ACHN (cell line): ENCODE results near the gene ATG5.

ENCODE experiments used
- DNase-seq: peaks from one replicate; pipeline ENCODE4 v3.0.0-alpha.2; 2015
- in situ Hi-C: cut with HindIII; loops from 2 replicates; pipeline ENCODE4 v1.10.0; 2017; ENCODE audit warnings: low sequenced_read_pairs, low pct_ligation_motif_present, low pct_unique_long_range_greater_than_20kb

ATG5 gene

DNA sequence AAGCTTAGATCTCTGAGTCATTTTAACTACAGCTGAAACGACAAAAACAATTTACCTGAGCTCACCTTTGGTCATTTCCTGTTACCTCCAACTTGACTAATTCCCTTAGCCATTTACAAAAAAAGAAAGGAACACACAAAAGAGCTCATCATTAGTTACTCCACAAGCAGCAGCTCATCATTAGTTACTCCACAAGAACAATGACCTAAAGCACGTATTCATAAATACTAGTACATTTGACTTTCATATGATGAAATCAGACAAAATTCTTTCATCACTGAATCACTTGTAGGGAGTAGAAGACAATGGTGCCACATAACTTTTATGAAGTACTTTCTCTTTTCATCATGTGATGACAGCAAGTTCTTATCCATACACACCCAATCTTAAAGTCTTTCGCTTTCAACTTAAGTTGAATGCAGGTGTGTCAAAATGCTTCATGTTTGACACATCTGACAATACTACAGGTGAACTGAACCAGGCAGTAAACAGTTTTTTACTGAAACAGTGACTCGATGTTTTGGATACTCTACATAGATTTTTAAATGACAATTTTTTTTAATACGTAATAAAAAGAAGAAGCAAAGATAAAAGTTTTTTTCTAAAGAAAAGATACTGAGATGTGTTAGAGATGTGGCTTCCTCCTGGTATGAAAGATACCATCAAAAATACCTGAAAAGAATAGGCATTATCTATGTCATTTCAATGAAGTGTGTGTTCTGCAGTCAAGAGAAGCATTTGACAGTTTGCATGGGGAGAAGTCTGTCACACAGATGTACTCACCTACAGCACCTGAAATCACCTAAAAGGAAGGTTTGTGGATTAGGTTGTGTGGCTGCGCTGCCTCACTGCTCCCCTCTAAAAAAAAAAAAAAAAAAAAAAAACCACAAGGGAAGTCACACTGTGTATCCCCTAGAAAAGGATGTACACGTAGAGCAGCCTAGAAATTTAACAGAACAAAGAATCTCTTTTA, 130.3 kb downstream of the ATG5 start:
- in situ Hi-C loops: no loop called here
- DNase-seq: no peak

DNA sequence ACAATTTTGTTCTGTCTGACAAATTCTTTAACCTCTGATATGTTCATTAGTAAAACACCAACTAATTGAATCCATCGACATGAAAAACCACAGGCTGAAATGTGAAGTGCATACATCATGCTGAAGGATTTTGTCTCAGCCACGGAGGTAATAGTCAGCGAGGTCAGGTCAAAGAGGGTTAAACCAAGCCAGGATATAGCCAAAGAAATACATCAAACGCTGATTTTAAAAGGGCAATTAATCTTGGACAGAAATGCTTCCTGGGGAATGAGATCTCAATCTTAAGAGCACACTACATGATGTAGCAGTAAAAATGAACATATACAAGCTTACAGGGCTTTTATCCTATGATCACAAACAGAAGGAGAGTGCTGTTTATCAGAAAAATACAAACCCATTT, 132.7 kb downstream of the ATG5 start:
- DNase-seq: peak; percentile 8
- in situ Hi-C loops: no loop called here

DNA sequence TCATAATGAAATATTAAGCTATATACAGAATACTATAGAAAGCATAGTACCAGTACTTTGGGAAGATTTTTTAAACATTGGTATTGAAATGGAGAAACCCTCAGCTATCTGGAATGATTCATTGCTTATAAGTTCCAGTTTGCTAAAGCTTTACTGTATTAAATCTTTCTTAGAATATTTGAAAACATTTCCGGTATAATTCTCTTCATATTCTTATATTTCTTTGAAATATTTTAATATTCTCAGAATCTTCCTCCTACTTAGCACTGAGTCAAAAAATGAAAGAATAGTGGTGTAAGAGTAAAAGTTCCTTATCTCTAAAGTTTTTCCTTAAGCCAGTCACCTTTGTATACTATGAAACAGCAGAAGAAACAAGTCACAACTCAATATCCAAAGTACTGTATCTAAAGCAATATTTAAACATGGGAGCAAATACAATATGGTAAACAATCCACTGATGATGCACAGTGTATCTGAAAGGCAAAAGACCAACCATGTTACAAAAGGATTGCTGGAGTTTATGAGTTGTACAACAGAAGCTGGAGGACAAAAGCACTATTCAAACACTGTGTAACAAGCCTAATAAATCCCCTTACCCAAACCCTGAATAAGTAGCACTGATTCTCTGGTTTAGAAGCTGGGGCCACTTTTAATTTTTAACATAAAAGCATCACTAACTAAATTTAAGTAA, 137.3 kb downstream of the ATG5 start:
- no peak for DNase-seq
- in situ Hi-C loops: no loop called here

DNA sequence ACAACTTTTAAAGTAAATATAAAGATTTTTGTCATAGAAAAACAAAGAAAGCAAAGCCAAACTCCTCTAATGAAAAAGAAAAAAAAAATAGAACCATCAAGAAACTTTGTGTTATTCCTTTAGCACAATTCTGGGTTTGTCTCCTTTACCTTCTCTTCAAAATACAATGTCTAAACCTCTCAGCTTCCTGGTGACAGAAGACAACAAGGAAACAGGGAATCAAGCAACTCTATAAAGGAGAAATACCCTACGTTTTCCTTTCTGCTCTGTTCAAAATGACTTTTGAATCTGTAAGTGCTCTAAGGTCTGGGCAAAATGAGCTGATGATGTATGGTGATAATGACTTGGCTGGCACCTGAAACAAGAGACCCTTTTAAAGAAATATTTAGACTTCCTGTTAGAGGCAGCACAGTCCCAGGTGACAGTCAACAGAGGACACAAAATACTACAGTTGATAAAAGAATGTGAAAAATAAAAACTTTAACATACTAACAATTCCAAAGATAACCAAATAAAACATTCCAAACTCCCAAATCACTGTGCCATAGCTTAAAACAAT, 138.1 kb downstream of the ATG5 start:
- DNase-seq: no peak
- in situ Hi-C loops: no loop called here

DNA sequence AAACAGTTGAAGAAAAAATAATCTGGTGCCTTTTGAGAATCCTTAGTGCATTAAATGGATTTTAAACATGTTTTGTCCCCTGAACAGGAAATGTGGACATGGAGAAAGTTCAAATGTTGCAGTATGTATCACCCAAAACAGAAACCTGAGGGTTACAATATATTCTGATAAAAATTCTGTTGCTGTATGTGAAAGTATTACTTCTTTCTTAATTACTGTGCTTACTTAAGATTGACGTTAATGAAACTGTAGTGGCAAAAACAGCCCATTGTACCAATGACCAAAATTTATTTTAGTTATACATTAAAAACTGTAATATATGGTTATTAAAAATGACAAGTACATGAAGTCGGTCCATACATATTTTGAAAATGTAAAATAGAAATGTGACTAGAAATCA, 138.8 kb downstream of the ATG5 start:
- in situ Hi-C loops: no loop called here
- no peak for DNase-seq

DNA sequence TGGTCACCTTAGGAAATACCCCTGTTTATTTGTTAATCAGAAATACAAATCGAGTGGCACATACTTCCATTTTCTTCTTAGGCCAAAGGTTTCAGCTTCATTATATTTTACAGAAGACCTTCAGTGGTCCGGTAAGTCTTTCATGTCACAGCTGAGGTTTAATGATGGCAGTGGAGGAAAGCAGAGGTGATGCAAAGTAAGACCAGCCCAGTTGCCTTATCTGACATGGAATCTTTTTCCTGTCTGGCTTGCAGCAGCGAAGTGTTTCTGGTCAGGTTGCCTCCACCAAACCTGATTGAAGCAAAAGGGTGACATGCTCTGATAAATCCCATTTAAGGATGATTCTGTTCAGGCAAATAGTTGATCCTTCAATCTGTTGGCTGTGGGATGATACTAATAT, 139.4 kb downstream of the ATG5 start:
- DNase-seq: no peak
- in situ Hi-C loops: no loop called here

DNA sequence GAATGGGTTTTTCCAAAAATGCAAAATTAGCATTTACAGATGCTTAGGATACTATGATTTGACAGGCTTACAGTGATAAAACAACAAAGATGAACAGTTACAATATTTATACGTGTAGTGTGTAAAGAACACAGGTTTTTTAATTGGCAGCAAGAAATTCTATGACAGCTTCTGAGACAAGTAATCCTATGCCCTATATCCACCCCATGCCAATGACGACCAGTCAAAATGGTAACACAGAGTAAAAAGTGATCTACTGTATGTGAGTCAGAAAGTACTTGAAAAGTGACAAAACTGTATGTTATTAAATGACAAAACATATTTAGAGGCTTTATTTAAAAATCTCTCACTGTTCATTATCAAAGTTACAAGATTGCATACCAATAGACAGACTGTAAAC, 139.9 kb downstream of the ATG5 start:
- DNase-seq: no peak
- in situ Hi-C loops: no loop called here

DNA sequence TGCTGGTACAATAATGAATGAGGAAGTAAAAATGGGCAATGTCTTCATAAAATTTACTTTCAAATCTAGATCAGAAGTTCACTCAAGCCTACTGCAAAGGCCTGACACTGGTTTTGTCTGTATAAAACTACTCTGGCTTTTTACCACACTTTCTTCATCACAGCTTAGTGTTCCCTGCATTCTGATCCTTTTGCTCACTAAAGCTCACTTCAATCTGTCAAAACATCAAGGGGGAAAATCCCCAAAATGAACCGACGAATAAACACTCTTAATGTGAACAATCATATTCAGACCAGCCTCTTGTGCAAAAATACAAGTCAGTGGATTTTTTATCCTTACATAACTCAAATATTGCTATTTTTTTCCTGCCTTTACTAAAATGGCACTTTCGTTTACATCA, 140.9 kb downstream of the ATG5 start:
- in situ Hi-C loops: no loop called here
- DNase-seq: no peak

DNA sequence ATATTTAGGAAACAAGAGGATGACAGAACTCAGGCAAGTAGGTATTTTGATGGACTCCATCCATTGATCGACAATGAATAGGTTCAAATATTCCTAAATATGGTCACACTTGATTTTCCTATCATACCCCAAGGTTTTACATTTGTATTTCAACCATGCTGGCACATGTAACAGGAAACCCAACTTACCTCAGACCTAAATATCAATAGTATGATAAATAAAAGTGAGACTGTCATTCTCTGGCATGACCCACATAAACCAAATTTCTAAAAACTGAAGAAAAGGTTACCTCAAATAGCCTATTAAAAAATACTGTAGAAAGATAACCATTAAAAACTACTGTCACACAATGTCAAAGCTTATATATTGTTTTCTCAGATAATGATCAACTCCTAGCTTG, 142.1 kb downstream of the ATG5 start:
- no peak for DNase-seq
- in situ Hi-C loops: no loop called here

DNA sequence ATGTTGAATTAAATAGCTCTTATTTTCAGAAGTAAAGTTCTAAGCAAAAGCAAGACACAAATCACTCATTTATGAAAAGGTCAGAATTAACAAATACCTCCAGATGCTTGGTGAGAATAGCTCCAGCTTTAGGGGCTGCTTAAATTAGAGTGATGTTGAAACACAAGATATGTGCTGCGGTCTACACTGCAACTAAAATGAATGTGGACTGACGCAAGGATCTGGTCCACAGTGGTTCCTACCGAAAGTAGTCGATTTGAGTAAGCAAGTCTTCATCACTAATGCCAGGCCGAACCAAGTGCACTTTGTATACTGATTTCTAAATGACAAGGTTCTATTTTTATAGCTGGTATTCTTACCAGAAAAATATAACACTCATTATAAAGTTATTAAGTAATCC, 143.1 kb downstream of the ATG5 start:
- in situ Hi-C loops: no loop called here
- no peak for DNase-seq

DNA sequence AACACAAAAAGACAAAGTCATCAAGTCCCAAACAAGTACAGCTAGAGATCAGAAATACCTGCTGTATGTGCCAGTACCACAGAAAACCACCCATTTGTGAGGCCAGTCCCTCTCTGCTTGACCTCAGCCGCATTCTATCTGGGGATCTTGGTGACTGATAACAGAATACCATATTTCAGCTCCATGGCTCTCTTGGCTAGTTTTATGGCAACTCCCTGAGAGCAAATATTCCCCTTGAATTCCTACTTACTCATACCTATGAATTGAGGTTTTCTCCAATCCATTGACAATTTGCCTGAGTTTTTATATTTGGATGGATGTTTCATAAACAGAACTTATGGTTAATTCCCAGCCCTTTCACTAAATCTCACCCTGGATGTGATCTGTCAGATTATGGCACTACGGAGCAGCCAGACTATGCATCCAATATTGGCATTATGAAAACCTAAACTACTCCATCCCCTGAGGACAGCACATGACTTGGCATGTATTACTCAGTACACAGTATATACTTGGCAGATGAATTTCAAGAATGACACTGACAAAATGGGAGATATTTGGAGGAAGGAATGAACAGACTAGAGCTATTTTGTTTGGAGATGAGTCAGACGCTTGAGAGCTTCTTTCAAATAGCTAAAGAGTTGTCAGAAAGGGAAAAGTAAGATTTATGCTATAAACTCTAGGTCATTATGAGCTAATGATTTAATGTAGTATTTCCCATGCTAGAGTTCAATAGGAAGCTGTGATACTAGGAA, 143.7 kb downstream of the ATG5 start:
- DNase-seq: no peak
- in situ Hi-C loops: no loop called here

DNA sequence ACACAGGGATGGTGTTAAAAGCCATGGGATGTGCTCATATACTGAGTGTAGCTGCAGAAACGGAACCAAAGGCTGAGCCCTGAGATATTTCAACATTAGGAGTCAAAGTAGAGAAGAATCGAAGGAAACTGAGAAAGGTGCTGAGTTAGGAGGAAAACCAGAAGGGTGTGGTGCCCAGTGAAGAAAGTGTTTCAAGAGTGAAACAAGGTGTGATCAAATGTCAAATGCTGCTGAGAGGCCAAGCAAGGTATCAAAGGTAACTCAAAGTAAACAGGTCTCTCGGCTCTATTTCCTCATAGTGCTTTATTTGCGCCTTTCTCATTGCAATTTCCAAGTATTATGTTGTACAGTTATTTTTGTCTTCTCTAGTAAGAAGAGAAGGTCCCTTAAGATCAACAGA, 145.4 kb downstream of the ATG5 start:
- in situ Hi-C loops: no loop called here
- DNase-seq: no peak

DNA sequence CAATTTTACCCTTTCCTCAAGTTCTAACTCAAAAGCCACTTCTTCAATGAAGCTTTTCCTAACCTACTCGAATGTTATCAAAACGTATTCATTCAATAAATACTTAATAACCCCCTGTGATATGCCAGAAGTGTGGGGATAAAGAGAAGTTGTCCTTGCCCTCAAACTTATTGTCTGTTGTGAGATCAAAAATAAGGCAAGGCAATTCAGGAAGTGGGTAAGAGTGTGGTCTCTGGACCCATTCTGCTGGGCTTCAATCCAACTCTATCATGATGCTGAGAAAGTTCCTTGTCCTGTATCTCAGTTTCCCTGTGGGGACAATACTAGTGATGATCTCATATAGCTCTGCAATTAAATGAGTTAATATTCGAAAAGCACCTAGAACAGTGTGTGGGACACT, 146.7 kb downstream of the ATG5 start:
- in situ Hi-C loops: no loop called here
- DNase-seq: no peak

DNA sequence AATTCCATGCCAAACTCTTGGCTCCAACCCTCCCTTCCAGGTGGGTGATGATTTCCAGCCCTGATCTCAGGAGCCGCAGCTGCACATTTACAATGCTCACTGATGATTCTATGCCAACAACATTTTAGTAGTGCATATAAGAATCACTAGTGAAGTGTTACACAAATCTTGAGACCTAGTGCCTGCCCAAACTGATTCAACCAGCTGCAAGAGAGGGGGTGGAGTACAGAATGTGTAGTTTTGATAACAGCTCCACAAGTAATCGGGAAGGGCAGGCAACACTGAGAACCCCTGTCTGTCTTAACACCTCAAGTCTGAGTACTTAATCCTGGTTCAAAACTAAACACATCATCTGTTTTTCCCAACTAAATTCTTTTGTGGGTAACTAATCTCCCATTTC, 147.8 kb downstream of the ATG5 start:
- DNase-seq: no peak
- in situ Hi-C loops: no loop called here

DNA sequence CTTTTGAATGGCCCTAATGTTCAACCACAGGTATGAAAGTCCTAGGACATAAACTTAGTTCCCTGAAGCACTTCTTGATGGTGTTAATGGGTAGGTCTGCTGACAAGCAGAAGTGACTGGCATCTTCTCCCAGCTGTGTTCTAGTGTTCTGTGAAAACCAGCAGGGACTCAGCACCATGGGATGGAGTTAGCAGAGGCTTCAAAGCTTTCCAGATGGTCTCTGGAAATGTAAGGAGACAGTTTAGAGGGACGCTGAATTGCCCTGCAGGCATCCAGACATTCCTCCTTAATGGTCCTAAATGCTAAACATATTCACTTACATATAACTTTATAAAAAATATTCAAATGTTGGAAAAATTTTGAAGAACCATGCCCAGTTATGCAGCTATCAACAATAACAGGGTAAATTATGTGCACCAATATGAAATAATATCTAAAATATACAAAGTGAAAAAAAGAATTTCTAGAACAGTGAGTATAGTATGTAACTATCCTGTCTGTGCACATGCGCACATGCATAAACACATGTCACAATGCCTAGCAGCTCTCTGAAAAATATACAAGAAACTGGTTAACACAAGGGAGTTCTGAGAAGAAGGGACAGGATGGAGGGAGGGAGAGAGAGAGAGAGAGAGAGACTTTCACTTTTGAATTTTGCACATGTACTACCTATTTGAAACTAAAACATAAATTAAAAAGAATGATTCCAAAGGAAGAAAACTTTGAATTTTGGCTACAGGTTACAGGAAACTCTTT, 152.3 kb downstream of the ATG5 start:
- in situ Hi-C loops: no loop called here
- no peak for DNase-seq

DNA sequence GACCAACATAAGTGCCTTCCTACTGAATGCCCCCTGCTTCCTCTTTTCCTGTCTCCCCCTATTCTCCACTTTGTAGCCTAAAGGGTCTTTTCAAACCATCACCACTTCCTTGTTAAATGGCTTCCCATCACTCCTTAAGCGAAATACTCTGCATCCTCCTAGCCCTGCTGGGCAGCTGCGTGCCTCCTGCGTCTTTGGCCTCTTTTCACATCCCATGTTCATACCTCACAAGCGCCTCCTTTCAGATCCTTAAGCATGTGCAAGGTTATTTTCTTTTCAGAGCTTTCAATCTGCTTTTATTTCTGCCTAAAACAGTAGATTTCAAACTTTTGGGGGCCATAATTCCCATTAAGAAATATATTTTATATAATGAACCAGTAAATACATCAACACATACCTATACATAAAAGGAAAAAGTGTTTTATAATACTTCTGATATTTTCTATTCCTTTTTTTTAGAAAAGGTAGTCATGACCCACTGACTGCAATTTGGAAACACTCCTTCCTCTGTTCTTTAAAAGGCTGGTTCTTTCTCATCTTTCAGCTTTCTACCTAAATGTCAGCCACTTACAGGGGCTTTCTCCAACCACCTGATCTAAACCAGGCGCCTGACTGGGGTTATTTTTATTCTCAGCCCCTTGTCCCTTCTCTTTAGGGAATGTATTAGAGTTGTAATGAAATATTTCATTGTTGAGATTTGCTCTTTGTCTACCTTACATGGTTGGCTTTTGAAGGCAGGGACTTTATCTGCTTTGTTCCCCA, 155.3 kb downstream of the ATG5 start:
- in situ Hi-C loops: no loop called here
- no peak for DNase-seq

DNA sequence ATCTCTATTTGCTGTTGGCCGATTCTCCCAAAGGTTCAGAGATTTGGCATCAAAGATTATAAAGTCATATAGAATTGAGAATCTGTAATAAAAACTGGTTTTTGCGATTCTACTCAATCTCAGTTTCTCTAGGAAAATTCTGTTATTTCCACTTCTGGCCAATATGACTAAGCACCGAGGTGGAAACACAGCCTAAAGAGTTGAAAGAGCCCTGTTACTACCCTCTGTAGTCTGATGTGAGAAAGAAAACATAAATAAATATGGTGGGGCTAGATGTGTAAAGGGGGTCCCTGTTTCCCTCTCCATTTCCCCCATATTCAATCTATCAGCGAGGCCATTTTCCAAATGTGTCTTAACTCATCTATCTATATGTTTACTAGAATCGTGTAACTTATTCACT, 156.0 kb downstream of the ATG5 start:
- in situ Hi-C loops: no loop called here
- DNase-seq: no peak
